ENCODE data around the gene PRPS1. TPM values are rescaled to one million over a fixed set of nuclear protein-coding genes. Genes with fewer than 3 reads are reported as not detected.

Gene PRPS1
- polyA plus RNA-seq, 3 donors = 10.4 to 11.8 (median 11.4) TPM

DNA sequence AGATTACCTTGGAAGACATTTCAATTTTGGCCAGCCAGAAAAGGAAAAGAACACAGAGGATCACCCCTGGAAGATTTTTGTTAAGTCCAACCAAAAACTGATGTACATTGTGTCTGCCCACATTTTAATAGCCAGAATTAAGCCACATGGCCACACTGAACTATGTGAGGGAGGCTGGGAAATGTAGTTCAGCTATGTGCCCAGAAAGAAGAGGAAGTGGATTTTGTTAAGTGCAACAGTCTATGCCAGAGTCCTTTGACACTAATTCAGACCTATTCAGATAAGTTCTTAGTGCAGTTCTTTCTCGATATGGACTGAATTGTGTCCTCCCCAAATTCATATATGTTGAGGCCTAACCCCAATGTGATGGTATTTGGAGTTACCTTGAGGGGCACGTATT, 18.4 kb downstream of the PRPS1 start:
- H2AFZ ChIP-seq (ENCODE audit: insufficient read depth, low read depth, low read length, poor library complexity, severe bottlenecking) = no peak overlapping the region
- no CpG with 5 or more reads among the region's 2 CpGs for WGBS (ENCODE audit: insufficient coverage)
- no peaks in the 10 kb centered on the region for H3K4me1 ChIP-seq (ENCODE audit: control insufficient read depth in 1 of 2, insufficient read depth in 2 of 2, low read length in 2 of 2)
- peaks cover 0 to 3% (median 0%) of the 10 kb centered on the region in 3 donors for H3K27me3 Mint-ChIP-seq (ENCODE audit: low read depth in 3 of 3)
- no peaks in the 10 kb centered on the region for H3K9me3 ChIP-seq (replicated peaks in 1 of 2; ENCODE audit: control insufficient read depth in 1 of 2, insufficient read depth in 1 of 2, low read length in 2 of 2)
- peaks cover 0 to 2% of the 10 kb centered on the region in 2 donors for H3K27me3 ChIP-seq (ENCODE audit: control insufficient read depth in 2 of 2, insufficient read depth in 2 of 2, low read length in 2 of 2)
- peaks cover 21 to 23% of the 10 kb centered on the region in 2 donors for H3K36me3 Mint-ChIP-seq
- no peak overlapping the region for H3K4me2 ChIP-seq (replicated peaks; ENCODE audit: extremely low read depth, low read length, poor library complexity, severe bottlenecking)
- no peak overlapping the region for H3K4me3 Mint-ChIP-seq
- DNase-seq = peak in 2 of 3 donors; percentile 4 to 5
- H3K4me1 Mint-ChIP-seq = no peaks in the 10 kb centered on the region
- no peaks in the 10 kb centered on the region for H4K20me1 ChIP-seq (ENCODE audit: insufficient read depth, low read length)
- H3K9me3 Mint-ChIP-seq = no peaks in the 10 kb centered on the region
- TF ChIP-seq, protein P1, sequence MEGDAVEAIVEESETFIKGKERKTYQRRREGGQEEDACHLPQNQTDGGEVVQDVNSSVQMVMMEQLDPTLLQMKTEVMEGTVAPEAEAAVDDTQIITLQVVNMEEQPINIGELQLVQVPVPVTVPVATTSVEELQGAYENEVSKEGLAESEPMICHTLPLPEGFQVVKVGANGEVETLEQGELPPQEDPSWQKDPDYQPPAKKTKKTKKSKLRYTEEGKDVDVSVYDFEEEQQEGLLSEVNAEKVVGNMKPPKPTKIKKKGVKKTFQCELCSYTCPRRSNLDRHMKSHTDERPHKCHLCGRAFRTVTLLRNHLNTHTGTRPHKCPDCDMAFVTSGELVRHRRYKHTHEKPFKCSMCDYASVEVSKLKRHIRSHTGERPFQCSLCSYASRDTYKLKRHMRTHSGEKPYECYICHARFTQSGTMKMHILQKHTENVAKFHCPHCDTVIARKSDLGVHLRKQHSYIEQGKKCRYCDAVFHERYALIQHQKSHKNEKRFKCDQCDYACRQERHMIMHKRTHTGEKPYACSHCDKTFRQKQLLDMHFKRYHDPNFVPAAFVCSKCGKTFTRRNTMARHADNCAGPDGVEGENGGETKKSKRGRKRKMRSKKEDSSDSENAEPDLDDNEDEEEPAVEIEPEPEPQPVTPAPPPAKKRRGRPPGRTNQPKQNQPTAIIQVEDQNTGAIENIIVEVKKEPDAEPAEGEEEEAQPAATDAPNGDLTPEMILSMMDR (IDR thresholded peaks at IDR 0.05) = no peak
- no peak overlapping the region for H3K4me3 ChIP-seq (replicated peaks in 1 of 3; ENCODE audit: low read depth in 2 of 3, low read length in 3 of 3)
- intact Hi-C loops (cut with micrococcal nuclease) = no loop called here
- H3K79me2 ChIP-seq (ENCODE audit: insufficient read depth, low read length) = no peaks in the 10 kb centered on the region
- H3K27ac ChIP-seq (ENCODE audit: low read depth in 1 of 2, low read length in 2 of 2) = no peak overlapping the region
- no peak overlapping the region for H3K9ac ChIP-seq (ENCODE audit: insufficient read depth, low read length, poor library complexity, severe bottlenecking)
- H3K27ac Mint-ChIP-seq = no peak overlapping the region
- peaks cover 13 to 33% of the 10 kb centered on the region in 2 donors for H3K36me3 ChIP-seq (replicated peaks in 1 of 2; ENCODE audit: control insufficient read depth in 1 of 2, insufficient read depth in 2 of 2, low read length in 2 of 2)

- TF ChIP-seq, protein P1 (IDR thresholded peaks at IDR 0.05) = no peak
- no peaks in the 10 kb centered on the region for H3K79me2 ChIP-seq (ENCODE audit: insufficient read depth, low read length)
- no CpG with 5 or more reads among the region's 4 CpGs for WGBS (ENCODE audit: insufficient coverage)
- H3K4me1 ChIP-seq (ENCODE audit: control insufficient read depth in 1 of 2, insufficient read depth in 2 of 2, low read length in 2 of 2) = no peaks in the 10 kb centered on the region
- intact Hi-C loops (cut with micrococcal nuclease) = no loop called here
- Mint-ChIP-seq H3K27ac (no peak overlapping the region), H3K27me3 (ENCODE audit: low read depth in 3 of 3) (peaks cover 0 to 3% (median 0%) of the 10 kb centered on the region in 3 donors), H3K4me1 (no peaks in the 10 kb centered on the region), H3K36me3 (peaks cover 17 to 19% of the 10 kb centered on the region in 2 donors), H3K9me3 (no peaks in the 10 kb centered on the region), H3K4me3 (no peak overlapping the region)
- no peaks in the 10 kb centered on the region for H4K20me1 ChIP-seq (ENCODE audit: insufficient read depth, low read length)
- H3K9ac ChIP-seq (ENCODE audit: insufficient read depth, low read length, poor library complexity, severe bottlenecking) = no peak overlapping the region
- H3K27me3 ChIP-seq (ENCODE audit: control insufficient read depth in 2 of 2, insufficient read depth in 2 of 2, low read length in 2 of 2) = peaks cover 0 to 2% of the 10 kb centered on the region in 2 donors
- DNase-seq = no peak
- no peak overlapping the region for H3K27ac ChIP-seq (ENCODE audit: low read depth in 1 of 2, low read length in 2 of 2)
- peaks cover 6 to 18% of the 10 kb centered on the region in 2 donors for H3K36me3 ChIP-seq (replicated peaks in 1 of 2; ENCODE audit: control insufficient read depth in 1 of 2, insufficient read depth in 2 of 2, low read length in 2 of 2)
- H2AFZ ChIP-seq (ENCODE audit: insufficient read depth, low read depth, low read length, poor library complexity, severe bottlenecking) = no peak overlapping the region
- H3K4me3 ChIP-seq (replicated peaks in 1 of 3; ENCODE audit: low read depth in 2 of 3, low read length in 3 of 3) = no peak overlapping the region
- H3K9me3 ChIP-seq (replicated peaks in 1 of 2; ENCODE audit: control insufficient read depth in 1 of 2, insufficient read depth in 1 of 2, low read length in 2 of 2) = no peaks in the 10 kb centered on the region
- no peak overlapping the region for H3K4me2 ChIP-seq (replicated peaks; ENCODE audit: extremely low read depth, low read length, poor library complexity, severe bottlenecking)
Observed at GRCh38 chrX:107648332-107648731, 20.0 kb downstream of the PRPS1 start.

All from CD14-positive monocyte (primary cell).